ACHN (cell line): ENCODE measurements around the gene NENF.
"Not testable (repeated sequence)": the region's sequence is repeated elsewhere in the genome, so short reads cannot be mapped to it uniquely, and the experiment has no call there.

ENCODE experiments used
- DNase-seq: peaks from one replicate; pipeline ENCODE4 v3.0.0-alpha.2; 2015
- in situ Hi-C: cut with HindIII; loops from 2 replicates; pipeline ENCODE4 v1.10.0; 2017; ENCODE audit warnings: low sequenced_read_pairs, low pct_ligation_motif_present, low pct_unique_long_range_greater_than_20kb

The NENF gene

GRCh38 chr1:212475151-212475550 is 42.4 kb downstream of the NENF start:
- DNase-seq: no peak
- in situ Hi-C loops: loop anchor here (25.0 kb wide), 1 partner anchor 112 kb away; no protein-coding TSS in a partner anchor

DNA sequence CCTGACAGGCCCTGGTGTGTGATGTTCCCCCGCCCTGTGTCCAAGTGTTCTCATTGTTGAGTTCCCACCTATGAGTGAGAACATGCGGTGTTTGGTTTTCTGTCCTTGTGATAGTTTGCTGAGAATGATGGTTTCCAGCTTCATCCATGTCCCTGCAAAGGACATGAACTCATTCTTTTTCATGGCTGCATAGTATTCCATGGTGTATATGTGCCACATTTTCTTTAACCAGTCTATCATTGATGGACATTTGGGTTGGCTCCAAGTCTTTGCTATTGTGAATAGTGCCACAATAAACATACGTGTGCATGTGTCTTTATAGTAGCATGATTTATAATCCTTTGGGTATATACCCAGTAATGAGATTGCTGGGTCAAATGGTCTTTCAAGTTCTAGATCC is 43.1 kb downstream of the NENF start:
- in situ Hi-C loops: loop anchor here (25.0 kb wide), 1 partner anchor 111 kb away; no protein-coding TSS in a partner anchor

GRCh38 chr1:212477014-212477679 is 44.4 kb downstream of the NENF start:
- DNase-seq: peak; percentile 92
- in situ Hi-C loops: loop anchor here (25.0 kb wide), 1 partner anchor 110 kb away; no protein-coding TSS in a partner anchor

More for the DNA sequence above, 43.1 kb downstream of the NENF start:
- DNase-seq: not testable (repeated sequence)

GRCh38 chr1:212477680-212478466 is 45.2 kb downstream of the NENF start:
- in situ Hi-C loops: loop anchor here (25.0 kb wide), 1 partner anchor 109 kb away; no protein-coding TSS in a partner anchor
- DNase-seq: no peak

DNA sequence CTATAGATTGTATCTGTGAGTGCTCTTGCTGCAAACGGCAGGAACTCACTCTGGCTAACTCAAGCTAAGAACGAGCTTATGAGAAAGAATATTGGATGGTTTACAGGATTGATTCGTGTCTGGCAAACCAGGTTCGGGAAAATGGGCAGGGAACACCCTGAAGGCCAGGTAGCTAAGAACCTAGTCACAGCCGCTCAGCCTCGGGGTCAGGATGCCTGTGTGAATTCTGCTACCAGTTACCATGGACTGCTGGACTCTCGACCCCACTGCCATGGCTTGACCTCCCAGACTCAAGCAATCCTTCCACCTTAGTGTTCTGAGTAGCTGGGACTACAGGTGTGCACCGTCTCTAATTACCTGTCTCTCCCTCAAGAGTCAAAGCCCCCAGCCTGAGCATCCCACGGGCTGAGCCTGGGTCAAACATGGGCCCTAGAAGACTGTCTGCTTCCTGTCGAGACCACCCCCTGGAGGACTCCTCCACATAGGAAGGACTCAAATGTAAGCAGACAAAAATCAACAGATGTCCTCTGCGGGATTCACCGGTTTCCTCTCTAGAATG is 45.8 kb downstream of the NENF start:
- in situ Hi-C loops: loop anchor here (25.0 kb wide), 1 partner anchor 109 kb away; no protein-coding TSS in a partner anchor
- no peak for DNase-seq

DNA sequence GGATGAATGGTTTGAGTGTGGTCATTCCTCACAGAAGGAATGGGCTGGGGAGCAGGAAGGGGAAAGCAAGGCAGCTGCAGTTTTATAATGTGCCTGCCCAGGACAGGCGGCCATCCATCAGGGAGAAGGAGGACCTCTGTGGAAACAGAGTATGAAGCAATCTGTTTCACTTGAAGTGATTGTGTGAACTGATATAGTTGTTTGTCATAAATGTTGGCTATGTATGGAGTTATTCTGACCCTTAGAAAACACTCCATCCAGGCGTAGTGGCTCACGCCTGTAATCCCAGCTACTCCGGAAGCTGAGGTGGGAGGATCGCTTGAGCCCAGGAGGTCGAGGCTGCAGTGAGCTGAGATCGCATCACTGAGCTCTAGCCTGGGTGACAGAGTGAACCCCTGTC is 46.5 kb downstream of the NENF start:
- in situ Hi-C loops: loop anchor here (25.0 kb wide), 1 partner anchor 108 kb away; no protein-coding TSS in a partner anchor
- no peak for DNase-seq

DNA sequence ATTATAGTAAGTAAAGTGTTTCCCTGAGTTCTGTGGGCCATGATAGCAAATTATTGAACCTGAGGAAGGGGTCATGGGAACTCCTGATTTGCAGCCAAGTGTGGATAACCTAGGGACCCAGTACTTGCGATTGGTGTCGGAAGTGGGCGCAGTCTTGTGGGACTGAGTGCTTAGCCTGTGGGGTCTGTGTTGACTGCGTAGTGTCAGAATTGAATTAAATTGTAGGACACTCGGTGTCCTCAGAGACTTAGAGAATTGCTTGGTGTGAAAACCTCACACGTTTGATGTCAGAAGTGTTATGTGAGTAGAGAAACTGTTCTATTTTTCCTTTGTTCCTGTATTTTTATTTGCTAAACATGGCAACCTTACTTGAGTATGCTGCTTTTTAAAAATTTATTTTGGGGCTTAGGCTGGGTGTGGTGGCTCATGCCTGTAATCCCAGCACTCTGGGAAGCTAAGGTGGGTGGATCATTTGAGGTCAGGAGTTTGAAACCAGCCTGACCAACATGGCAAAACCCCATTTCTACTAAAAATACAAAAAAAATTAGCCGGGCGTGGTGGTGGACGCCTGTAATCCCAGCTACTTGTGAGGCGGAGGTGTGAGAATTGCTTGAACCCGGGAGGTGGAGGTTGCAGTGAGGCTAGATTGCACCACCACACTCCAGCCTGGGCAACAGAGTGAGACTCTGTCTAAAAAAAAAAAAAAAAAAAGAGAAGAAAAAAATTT is 48.2 kb downstream of the NENF start:
- not testable (repeated sequence) for DNase-seq
- in situ Hi-C loops: loop anchor here (25.0 kb wide), 1 partner anchor 106 kb away; no protein-coding TSS in a partner anchor

DNA sequence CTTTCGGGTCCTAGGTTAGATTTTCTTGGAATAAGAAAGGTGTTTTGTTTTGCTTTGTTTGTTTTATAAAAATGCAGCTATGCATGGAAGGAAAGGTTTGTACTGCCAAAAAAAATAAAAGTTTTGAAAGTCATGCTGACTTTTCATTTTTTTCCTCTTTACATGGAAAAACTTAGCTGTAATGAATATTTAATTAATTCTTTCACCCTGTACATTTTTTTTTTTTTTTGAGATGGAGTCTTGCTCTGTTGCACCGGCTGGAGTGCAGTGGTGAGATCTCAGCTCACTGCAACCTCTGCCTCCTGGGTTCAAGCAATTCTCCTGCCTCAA is 48.7 kb downstream of the NENF start:
- DNase-seq: no peak
- in situ Hi-C loops: loop anchor here (25.0 kb wide), 1 partner anchor 106 kb away; no protein-coding TSS in a partner anchor

DNA sequence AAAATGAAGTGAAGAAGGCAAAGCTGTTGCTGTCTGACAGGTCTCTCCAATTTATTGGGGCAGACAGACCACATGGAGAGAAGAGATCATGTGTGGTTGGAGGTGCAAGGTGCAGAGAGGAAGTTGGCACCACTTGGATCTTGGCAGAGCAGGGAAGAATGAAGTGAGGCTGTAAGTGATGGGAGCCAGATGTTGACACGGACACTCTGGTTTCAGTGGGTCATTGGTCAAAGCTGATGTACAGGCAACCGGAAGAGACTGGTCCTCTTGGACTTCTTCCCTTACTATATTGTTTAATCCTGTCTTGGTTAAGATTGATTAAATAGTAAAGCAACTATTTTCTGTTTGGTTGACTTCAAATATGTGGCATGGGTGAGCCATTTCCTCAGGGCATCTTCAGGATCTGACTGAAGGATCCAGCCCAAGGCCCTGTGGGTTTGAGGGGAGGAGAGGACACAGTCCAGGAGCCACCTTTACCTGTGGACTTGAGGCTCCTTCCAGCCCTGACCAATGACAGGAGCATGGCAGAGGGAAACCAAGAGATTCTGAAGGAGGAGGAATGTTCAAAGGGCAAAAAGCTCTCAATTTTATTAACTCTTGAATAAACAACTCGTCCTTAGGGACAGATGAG is 49.4 kb downstream of the NENF start:
- in situ Hi-C loops: loop anchor here (25.0 kb wide), 1 partner anchor 105 kb away; no protein-coding TSS in a partner anchor
- peak; percentile 19 for DNase-seq

DNA sequence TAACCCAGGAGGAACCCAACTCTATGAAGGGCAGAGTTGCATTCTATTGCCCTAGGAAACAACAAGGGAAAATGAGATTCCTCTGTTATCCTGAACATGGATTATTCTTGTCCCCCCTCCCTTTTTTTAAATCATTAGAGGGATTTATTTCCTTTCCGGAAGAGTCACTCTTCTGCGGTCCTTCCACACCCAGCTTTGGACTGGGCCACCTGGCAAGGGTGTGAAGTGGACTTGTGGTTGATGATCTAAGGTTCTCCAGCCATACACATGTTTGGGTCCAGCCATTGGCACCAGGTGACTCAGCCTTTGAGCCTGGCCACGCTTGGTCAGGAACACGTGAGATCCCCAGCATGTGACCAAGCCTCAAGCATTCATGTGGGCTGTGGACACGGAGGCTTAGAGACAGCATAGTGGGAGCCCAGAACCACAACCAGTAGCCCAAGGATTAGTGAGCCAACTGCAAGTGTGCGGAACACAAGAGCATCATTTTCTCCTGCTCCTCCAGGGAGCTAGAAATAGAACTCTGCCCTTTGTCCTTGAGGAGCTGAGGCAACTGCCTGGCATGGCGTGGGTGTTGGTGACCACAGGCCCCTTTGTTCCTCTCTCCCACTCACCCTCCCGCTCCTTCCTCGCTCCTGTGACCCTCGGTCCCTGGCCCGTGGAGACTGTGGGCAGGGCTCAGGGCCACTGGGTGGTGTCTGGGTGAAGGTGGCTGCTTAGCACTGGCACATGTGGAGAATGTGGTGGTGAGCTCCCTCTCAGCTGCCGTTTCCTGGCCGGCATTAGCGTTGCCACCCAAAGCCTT is 50.1 kb downstream of the NENF start:
- peak; percentile 96 for DNase-seq
- in situ Hi-C loops: loop anchor here (25.0 kb wide), 1 partner anchor 104 kb away; no protein-coding TSS in a partner anchor

DNA sequence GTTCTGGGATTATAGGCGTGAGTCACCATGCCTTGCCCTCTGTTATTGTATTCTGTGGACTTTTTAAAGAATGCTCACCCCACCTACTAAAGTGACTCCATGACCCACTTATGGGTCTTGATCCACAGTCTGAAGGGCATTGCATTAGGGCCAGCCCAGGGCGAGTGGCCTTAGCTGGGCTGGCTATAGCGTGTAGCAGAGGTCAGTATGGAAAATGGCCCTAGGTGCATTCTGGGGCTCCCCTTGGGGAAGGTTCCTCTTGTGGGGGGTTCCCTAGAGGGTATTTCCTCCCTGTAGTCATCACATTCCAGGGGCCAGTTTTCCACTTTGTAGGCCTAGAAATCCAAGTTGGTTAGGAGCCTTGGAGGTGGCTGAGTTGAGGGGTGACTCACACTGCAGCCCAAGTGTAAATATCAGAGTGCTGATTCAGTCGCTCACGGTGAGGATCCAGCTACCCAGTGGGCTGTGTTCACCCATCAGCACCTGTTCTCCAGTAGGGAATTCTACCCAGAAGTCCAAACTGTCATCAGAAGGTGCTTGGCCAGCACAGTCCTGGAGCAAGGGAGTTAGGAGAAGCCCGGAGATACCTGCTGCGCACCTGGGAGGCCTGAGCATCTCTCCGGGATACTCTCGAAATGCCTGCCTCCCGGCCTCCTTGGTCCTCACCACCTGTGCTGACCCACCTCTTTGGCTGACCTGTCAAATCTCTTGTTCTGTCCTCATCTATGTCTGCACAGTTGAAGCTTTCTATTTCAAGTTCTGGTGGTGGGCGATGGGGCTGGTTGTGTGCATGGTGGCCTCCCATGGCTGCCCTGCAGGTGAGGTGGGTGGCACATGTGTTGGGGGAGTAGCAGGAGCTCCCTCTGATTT is 52.2 kb downstream of the NENF start:
- in situ Hi-C loops: loop anchor here (25.0 kb wide), 1 partner anchor 102 kb away; no protein-coding TSS in a partner anchor
- peak; percentile 97 for DNase-seq

- in situ Hi-C loops: loop anchor here (25.0 kb wide), 1 partner anchor 102 kb away; no protein-coding TSS in a partner anchor
- DNase-seq: no peak
Observed at GRCh38 chr1:212485571-212485912, 52.8 kb downstream of the NENF start.

DNA sequence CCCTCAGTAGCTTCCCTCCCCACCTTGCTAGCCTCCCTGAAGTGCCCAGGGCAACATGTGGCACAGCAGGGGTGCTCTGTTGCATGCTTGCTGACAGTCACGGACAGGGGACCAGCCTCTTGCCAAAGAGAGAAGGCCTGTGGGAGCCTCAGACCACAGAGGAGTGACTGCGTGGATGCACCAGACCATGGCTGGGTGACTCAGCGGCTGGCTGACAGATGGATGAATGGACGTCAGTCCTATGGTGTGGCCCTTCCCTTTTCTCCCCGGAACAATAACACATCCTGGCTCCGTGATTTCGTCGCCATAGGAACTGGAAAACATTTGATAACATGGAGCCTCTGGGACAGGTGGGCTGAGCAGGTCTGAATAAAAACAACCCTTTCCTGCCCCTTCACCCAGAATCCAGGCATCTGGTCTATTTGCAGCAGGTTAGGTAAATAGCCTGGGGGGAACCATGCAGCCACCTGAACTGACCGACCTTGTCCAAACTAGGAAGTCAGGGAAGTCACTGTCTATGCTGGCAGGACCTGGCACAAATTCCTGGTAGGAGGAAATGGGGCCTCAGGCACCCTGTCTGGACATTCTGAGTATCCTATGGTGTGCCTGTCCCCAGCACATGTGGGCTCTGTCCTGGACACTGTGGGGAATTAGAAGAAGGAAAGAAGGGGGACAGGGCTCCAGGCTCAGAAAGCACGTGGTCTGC is 53.3 kb downstream of the NENF start:
- peak; percentile 98 for DNase-seq
- in situ Hi-C loops: loop anchor here (25.0 kb wide), 1 partner anchor 101 kb away; no protein-coding TSS in a partner anchor

DNA sequence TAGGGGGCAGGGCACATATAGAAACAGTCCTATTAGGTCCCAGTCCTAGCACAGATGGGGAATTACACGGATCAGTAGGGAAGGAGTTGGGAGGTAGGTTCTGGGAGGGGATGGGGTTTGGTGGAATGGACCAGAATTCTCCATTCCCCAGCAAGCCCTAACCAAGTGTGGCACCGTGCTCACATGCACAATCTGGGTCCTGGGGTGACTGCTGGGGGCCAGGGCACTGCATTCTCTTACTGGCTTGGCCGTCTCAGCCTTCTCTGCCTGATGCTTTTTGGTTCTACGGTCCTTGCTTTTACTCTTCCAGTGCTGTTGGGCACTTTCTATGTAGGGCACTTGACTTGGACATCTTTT is 53.9 kb downstream of the NENF start:
- in situ Hi-C loops: loop anchor here (25.0 kb wide), 1 partner anchor 101 kb away; no protein-coding TSS in a partner anchor
- no peak for DNase-seq

DNA sequence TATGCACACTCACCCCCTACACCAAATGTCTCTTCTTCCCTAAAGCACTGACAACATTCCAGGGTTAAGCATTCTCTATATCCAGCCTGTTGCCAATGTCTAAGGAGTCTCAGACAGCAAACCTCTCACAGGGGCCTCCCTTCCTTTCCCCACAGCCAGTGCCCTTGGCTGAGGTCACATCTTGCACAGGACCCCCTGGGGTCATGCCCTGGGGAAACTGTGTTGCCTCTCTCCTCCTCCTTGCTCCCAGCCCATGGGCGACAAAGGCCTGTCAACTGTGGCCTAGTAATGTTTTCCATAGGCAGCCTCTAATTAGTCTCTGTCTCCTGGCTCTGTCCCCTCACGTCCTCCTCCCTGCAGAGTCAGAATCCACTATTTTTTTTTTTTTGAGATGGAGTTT is 54.6 kb downstream of the NENF start:
- no peak for DNase-seq
- in situ Hi-C loops: loop anchor here (25.0 kb wide), 1 partner anchor 100 kb away; no protein-coding TSS in a partner anchor
